ENCODE data around the gene PGM1. TPM values are rescaled to one million over a fixed set of nuclear protein-coding genes. Genes with fewer than 3 reads are reported as not detected.

The PGM1 gene
- polyA plus RNA-seq, 1 of the 3 experiments (the other 2 are of a cell fraction): 20.7 TPM

DNA sequence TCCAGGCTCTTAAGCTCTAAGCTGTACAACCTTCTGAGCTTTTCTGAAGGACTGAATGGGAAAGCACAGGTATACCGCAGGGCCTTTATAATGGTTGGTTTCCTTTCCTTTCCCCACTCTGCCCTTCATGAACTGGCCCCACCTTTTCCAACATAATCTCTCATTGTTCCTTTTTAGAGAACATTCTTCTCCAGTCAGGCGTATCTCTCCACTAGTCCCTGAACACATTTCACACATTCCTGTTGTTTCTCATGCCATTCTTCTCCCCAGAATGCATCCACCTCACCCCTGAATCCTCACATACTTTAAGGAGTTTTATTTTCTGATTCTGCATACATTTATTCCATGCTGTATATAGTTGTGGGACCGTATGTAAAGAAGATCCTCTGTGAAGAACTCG is 41.3 kb downstream of the PGM1 start (continued):
- TF ChIP-seq, protein P1, sequence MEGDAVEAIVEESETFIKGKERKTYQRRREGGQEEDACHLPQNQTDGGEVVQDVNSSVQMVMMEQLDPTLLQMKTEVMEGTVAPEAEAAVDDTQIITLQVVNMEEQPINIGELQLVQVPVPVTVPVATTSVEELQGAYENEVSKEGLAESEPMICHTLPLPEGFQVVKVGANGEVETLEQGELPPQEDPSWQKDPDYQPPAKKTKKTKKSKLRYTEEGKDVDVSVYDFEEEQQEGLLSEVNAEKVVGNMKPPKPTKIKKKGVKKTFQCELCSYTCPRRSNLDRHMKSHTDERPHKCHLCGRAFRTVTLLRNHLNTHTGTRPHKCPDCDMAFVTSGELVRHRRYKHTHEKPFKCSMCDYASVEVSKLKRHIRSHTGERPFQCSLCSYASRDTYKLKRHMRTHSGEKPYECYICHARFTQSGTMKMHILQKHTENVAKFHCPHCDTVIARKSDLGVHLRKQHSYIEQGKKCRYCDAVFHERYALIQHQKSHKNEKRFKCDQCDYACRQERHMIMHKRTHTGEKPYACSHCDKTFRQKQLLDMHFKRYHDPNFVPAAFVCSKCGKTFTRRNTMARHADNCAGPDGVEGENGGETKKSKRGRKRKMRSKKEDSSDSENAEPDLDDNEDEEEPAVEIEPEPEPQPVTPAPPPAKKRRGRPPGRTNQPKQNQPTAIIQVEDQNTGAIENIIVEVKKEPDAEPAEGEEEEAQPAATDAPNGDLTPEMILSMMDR (IDR thresholded peaks at IDR 0.05): no peak
- TF ChIP-seq RFX5 (IDR thresholded peaks at IDR 0.05; ENCODE audit: low read length) (no peak), MEF2A (IDR thresholded peaks at IDR 0.05; ENCODE audit: borderline replicate concordance, low read depth) (no peak), YY1 (IDR thresholded peaks at IDR 0.05; ENCODE audit: low read depth) (no peak), EP300 (IDR thresholded peaks at IDR 0.05; ENCODE audit: borderline replicate concordance in 1 of 2, low read depth in 1 of 2, low read length in 1 of 2) (no peak), SMC3 (IDR thresholded peaks at IDR 0.05; ENCODE audit: low read depth, low read length) (no peak)

DNA sequence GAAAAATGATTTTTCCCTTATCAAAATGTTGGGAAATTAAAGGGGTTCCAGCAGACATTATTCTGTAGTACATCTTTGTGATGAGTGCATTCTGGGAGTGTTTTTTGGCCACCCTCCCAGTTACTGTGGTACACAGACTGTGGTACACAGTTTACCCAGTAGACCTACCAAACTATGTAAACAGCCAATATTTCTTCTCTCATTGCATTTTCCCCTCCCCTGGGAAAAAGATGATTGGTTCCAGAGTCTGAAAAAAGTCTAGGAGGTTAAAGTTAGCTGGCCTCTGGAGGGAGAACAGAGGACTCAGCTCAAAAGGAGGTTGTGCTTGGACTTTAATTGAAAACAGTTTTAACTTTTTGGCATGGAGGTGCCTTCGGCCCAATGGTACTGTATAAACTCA is 42.5 kb downstream of the PGM1 start:
- CTCF ChIA-PET: no interaction called here
- H3F3A ChIP-seq (replicated peaks; ENCODE audit: insufficient read depth): no peaks in the 10 kb centered on the region
- no peak for TF ChIP-seq MEF2A (IDR thresholded peaks at IDR 0.05; ENCODE audit: borderline replicate concordance, low read depth)
- TF ChIP-seq, protein P2, sequence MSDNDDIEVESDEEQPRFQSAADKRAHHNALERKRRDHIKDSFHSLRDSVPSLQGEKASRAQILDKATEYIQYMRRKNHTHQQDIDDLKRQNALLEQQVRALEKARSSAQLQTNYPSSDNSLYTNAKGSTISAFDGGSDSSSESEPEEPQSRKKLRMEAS (IDR thresholded peaks at IDR 0.05; ENCODE audit: low read depth): no peak
- TF ChIP-seq, protein P3, sequence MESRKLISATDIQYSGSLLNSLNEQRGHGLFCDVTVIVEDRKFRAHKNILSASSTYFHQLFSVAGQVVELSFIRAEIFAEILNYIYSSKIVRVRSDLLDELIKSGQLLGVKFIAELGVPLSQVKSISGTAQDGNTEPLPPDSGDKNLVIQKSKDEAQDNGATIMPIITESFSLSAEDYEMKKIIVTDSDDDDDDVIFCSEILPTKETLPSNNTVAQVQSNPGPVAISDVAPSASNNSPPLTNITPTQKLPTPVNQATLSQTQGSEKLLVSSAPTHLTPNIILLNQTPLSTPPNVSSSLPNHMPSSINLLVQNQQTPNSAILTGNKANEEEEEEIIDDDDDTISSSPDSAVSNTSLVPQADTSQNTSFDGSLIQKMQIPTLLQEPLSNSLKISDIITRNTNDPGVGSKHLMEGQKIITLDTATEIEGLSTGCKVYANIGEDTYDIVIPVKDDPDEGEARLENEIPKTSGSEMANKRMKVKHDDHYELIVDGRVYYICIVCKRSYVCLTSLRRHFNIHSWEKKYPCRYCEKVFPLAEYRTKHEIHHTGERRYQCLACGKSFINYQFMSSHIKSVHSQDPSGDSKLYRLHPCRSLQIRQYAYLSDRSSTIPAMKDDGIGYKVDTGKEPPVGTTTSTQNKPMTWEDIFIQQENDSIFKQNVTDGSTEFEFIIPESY (IDR thresholded peaks at IDR 0.05; ENCODE audit: borderline replicate concordance, low read depth): no peak
- TF ChIP-seq, protein P4, sequence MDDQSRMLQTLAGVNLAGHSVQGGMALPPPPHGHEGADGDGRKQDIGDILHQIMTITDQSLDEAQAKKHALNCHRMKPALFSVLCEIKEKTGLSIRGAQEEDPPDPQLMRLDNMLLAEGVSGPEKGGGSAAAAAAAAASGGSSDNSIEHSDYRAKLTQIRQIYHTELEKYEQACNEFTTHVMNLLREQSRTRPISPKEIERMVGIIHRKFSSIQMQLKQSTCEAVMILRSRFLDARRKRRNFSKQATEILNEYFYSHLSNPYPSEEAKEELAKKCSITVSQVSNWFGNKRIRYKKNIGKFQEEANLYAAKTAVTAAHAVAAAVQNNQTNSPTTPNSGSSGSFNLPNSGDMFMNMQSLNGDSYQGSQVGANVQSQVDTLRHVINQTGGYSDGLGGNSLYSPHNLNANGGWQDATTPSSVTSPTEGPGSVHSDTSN (IDR thresholded peaks at IDR 0.05): no peak
- TF ChIP-seq, protein P1 (IDR thresholded peaks at IDR 0.05): no peak
- TF ChIP-seq, protein P5, sequence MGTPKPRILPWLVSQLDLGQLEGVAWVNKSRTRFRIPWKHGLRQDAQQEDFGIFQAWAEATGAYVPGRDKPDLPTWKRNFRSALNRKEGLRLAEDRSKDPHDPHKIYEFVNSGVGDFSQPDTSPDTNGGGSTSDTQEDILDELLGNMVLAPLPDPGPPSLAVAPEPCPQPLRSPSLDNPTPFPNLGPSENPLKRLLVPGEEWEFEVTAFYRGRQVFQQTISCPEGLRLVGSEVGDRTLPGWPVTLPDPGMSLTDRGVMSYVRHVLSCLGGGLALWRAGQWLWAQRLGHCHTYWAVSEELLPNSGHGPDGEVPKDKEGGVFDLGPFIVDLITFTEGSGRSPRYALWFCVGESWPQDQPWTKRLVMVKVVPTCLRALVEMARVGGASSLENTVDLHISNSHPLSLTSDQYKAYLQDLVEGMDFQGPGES (IDR thresholded peaks at IDR 0.05; ENCODE audit: low read depth, low read length): no peak
- TF ChIP-seq FOXM1 (IDR thresholded peaks at IDR 0.05; ENCODE audit: low read depth): no peak
- no peak for TF ChIP-seq TAF1 (IDR thresholded peaks at IDR 0.05; ENCODE audit: borderline replicate concordance, low read depth, low read length)
- no peak for TF ChIP-seq NFIC (IDR thresholded peaks at IDR 0.05; ENCODE audit: borderline replicate concordance)
- no peak for TF ChIP-seq FOSL2 (IDR thresholded peaks at IDR 0.05; ENCODE audit: borderline replicate concordance, low read depth)
- no peak for TF ChIP-seq SIN3A (IDR thresholded peaks at IDR 0.05; ENCODE audit: borderline replicate concordance, low read depth, low read length)
- TF ChIP-seq GATA2 (CRISPR knock-in tag; IDR thresholded peaks at IDR 0.05): no peak
- TF ChIP-seq MXI1 (IDR thresholded peaks at IDR 0.05; ENCODE audit: low read depth, low read length): no peak
- TF ChIP-seq POLR2AphosphoS5 (IDR thresholded peaks at IDR 0.05; ENCODE audit: low read depth, low read length): no peak
- no peak for TF ChIP-seq TEAD4 (IDR thresholded peaks at IDR 0.05; ENCODE audit: borderline replicate concordance, insufficient read depth)
- no peak for TF ChIP-seq RAD21 (IDR thresholded peaks at IDR 0.05; ENCODE audit: low read length)
- H3K9me2 ChIP-seq: no peaks in the 10 kb centered on the region
- H3K27ac ChIP-seq (ENCODE audit: low read depth in 2 of 2, low read length in 1 of 2): no peak overlapping the region
- H3K4me2 ChIP-seq: no peak overlapping the region
- no peaks in the 10 kb centered on the region for H3K79me2 ChIP-seq (ENCODE audit: insufficient read depth)
- H3K4me1 ChIP-seq (ENCODE audit: control insufficient read depth in 1 of 2, insufficient read depth in 2 of 2, low read depth in 1 of 2, low read length in 1 of 2): peaks cover 0 to 1% of the 10 kb centered on the region in 2 experiments; a peak in 2 of 4 replicates
- H3K9ac ChIP-seq: no peak overlapping the region
- no peaks in the 10 kb centered on the region for H3K9me3 ChIP-seq
- H3K4me3 ChIP-seq (ENCODE audit: low read depth in 2 of 2, low read length in 1 of 2): no peak overlapping the region
- WGBS (ENCODE audit: low lambda C conversion rate): 89% methylated on average over 1 of the region's 1 CpG
- H3K36me3 ChIP-seq (replicated peaks in 1 of 2; ENCODE audit: control insufficient read depth in 1 of 2, insufficient read depth in 2 of 2, low read length in 1 of 2): peaks cover 13 to 65% of the 10 kb centered on the region in 2 experiments
- no peak overlapping the region for H2AFZ ChIP-seq (ENCODE audit: low read depth)
- no peaks in the 10 kb centered on the region for H4K20me1 ChIP-seq (ENCODE audit: insufficient read depth)
- POLR2A ChIA-PET: no interaction called here
- H3K27me3 ChIP-seq (ENCODE audit: insufficient read depth): no peaks in the 10 kb centered on the region
- no peak for DNase-seq
